HCT116 (cell line): Measurements from ENCODE around the gene JADE1. TPM values are rescaled to one million over a fixed set of nuclear protein-coding genes. Genes with fewer than 3 reads are reported as not detected.

Experiments
- ATAC-seq: fragments of 200-7000 bp; cut with Tn5 transposase; 2 replicates; pipeline ENCODE4 v1.9.1; 2020; ENCODE audit warnings: mild to moderate bottlenecking, moderate library complexity
- BruUV-seq: library from RNA; stranded (reverse); fragments of 400-500 nt; replicated peaks from 2 replicates; lab custom pipeline; 2021; lab: Mats Ljungman, UMichigan
- CTCF ChIA-PET: fragments of 300-600 bp; sonication (Branson Sonifier 250); formaldehyde crosslinking; loops from one replicate; lab custom pipeline; 2021; ENCODE audit warnings: antibody characterized with exemption; lab: Charles Lee
- POLR2A ChIA-PET: fragments of 300-600, 350-600 bp; sonication (Branson Sonifier 250); formaldehyde crosslinking; loops from one replicate; lab custom pipeline; 2021; ENCODE audit warnings: antibody characterized with exemption; lab: Charles Lee
- RAD21 ChIA-PET, 2 experiments: fragments of 300-600 bp; sonication (Branson Sonifier 250); formaldehyde crosslinking; loops; one replicate each; lab custom pipeline; 2023; ENCODE audit warnings: low total read pairs in 2 of 2; ENCODE audit not compliant: uncharacterized antibody in 2 of 2, unreplicated experiment in 2 of 2, low non-redundant PET in 1 of 2; lab: Charles Lee
- DNase-seq: peaks from one replicate; pipeline ENCODE4 v3.0.0-alpha.2; 2010; ENCODE audit warnings: low read depth, low spot score
- H2AFZ ChIP-seq: fragments of 200-600 bp; shearing (Covaris generic), sonication (generic); 2 replicates; pipeline ENCODE4 v1.6.1; 2017; ENCODE audit warnings: low read depth, mixed run types, mixed read lengths, antibody characterized with exemption, low read length; ENCODE audit not compliant: poor library complexity, severe bottlenecking
- H3K27ac ChIP-seq: 2 replicates; pipeline ENCODE4 v1.5.1; 2012; ENCODE audit warnings: low read depth, low read length
- H3K27me3 ChIP-seq: fragments of 200-600 bp; sonication (generic); 2 replicates; pipeline ENCODE4 v1.6.1; 2016; ENCODE audit warnings: mixed run types, low read length, mixed read lengths; ENCODE audit not compliant: insufficient read depth
- H3K36me3 ChIP-seq, 2 experiments: fragments of 200-500 bp in 1 of 2; fragments of 200-600 bp in 1 of 2; sonication (Bioruptor generic) in 1 of 2; sonication (generic) in 1 of 2; 2 replicates each; pipeline versions ENCODE4 v1.5.1 to v1.6.1; 2014 to 2016; ENCODE audit warnings: low read length in 2 of 2, inconsistent platforms in 1 of 2, mixed read lengths in 1 of 2, mixed run types in 1 of 2; ENCODE audit not compliant: insufficient read depth in 2 of 2, control insufficient read depth in 1 of 2
- H3K4me1 ChIP-seq, 2 experiments: fragments of 200-600 bp in 1 of 2; sonication (generic) in 1 of 2; 2 replicates each; pipeline versions ENCODE4 v1.5.1 to v1.6.1; 2012 to 2017; ENCODE audit warnings: low read length in 2 of 2, inconsistent platforms in 1 of 2, mild to moderate bottlenecking in 1 of 2, mixed read lengths in 1 of 2, mixed run types in 1 of 2, moderate library complexity in 1 of 2; ENCODE audit not compliant: insufficient read depth in 2 of 2, control insufficient read depth in 1 of 2
- H3K4me2 ChIP-seq: fragments of 200-600 bp; sonication (generic); 2 replicates; pipeline ENCODE4 v1.6.1; 2017; ENCODE audit warnings: mixed run types, low read length, mixed read lengths
- H3K4me3 ChIP-seq, 2 experiments: fragments of 200-600 bp in 1 of 2; sonication (generic) in 1 of 2; replicated peaks in 1 of 2; 2 replicates each; pipeline ENCODE4 v1.5.1; 2011 to 2016; ENCODE audit warnings: low read length in 2 of 2, control low read depth in 1 of 2, low read depth in 1 of 2, mild to moderate bottlenecking in 1 of 2, mixed read lengths in 1 of 2, mixed run types in 1 of 2
- H3K79me2 ChIP-seq: fragments of 200-600 bp; sonication (generic); 2 replicates; pipeline ENCODE4 v1.6.1; 2017; ENCODE audit warnings: mild to moderate bottlenecking, mixed run types, low read length, moderate library complexity, mixed read lengths; ENCODE audit not compliant: insufficient read depth
- H3K9ac ChIP-seq: fragments of 200-600 bp; sonication (generic); 2 replicates; pipeline ENCODE4 v1.6.1; 2016; ENCODE audit warnings: low read length, mixed read lengths
- H3K9me2 ChIP-seq: fragments of 200-600 bp; sonication (generic), shearing (Covaris generic); 2 replicates; pipeline ENCODE4 v1.6.1; 2017; ENCODE audit warnings: mixed run types, mild to moderate bottlenecking, moderate library complexity; ENCODE audit not compliant: insufficient read depth
- H3K9me3 ChIP-seq, 2 experiments: fragments of 200-500 bp in 1 of 2; fragments of 200-600 bp in 1 of 2; sonication (Bioruptor generic) in 1 of 2; sonication (generic) in 1 of 2; 2 replicates each; pipeline ENCODE4 v1.6.1; 2014 to 2017; ENCODE audit warnings: low read length in 2 of 2, mixed read lengths in 2 of 2, inconsistent platforms in 1 of 2, low read depth in 1 of 2, mild to moderate bottlenecking in 1 of 2, mixed run types in 1 of 2, moderate library complexity in 1 of 2; ENCODE audit not compliant: control insufficient read depth in 1 of 2, insufficient read depth in 1 of 2
- H4K20me1 ChIP-seq: fragments of 200-600 bp; sonication (generic), shearing (Covaris generic); 2 replicates; pipeline ENCODE4 v1.6.1; 2017; ENCODE audit warnings: mixed run types, mild to moderate bottlenecking, moderate library complexity; ENCODE audit not compliant: insufficient read depth
- CEBPB ChIP-seq: IDR thresholded peaks from 2 replicates; pipeline ENCODE4 v1.6.1; 2012; ENCODE audit warnings: low read depth
- EGR1 ChIP-seq: IDR thresholded peaks from 2 replicates; pipeline ENCODE4 v1.6.1; 2012; ENCODE audit warnings: low read depth
- ELF1 ChIP-seq: IDR thresholded peaks from 2 replicates; pipeline ENCODE4 v1.6.1; 2012; ENCODE audit warnings: low read depth, borderline replicate concordance
- EZH2 ChIP-seq: fragments of 200-600 bp; sonication (generic); IDR thresholded peaks from 2 replicates; pipeline ENCODE4 v1.6.1; 2017; ENCODE audit warnings: antibody characterized with exemption, mixed run types
- EZH2phosphoT487 ChIP-seq: fragments of 200-600 bp; IDR thresholded peaks from 2 replicates; pipeline ENCODE4 v1.6.1; 2018; ENCODE audit warnings: antibody characterized with exemption, borderline replicate concordance
- FOSL1 ChIP-seq: IDR thresholded peaks from 2 replicates; pipeline ENCODE4 v1.6.1; 2012; ENCODE audit warnings: low read depth
- JUND ChIP-seq: IDR thresholded peaks from 2 replicates; pipeline ENCODE4 v1.6.1; 2012
- POLR2A ChIP-seq: IDR thresholded peaks from 2 replicates; pipeline ENCODE4 v1.7.0; 2011; ENCODE audit warnings: borderline replicate concordance; ENCODE audit not compliant: insufficient read depth, insufficient read length; ENCODE audit errors: extremely low read depth
- POLR2AphosphoS5 ChIP-seq: IDR thresholded peaks from 2 replicates; pipeline ENCODE4 v1.6.1; 2011; ENCODE audit warnings: mild to moderate bottlenecking, low read depth, low read length, moderate library complexity
- SRF ChIP-seq: IDR thresholded peaks from 2 replicates; pipeline ENCODE4 v1.6.1; 2012; ENCODE audit warnings: low read depth
- YY1 ChIP-seq: IDR thresholded peaks from 2 replicates; pipeline ENCODE4 v1.6.1; 2011; ENCODE audit warnings: low read length, low read depth, moderate library complexity, mild to moderate bottlenecking; ENCODE audit not compliant: insufficient replicate concordance; ENCODE audit errors: extremely low read depth
- ZFX ChIP-seq: fragments of 450-650 bp; IDR thresholded peaks from 2 replicates; pipeline ENCODE4 v1.6.1; 2017
- intact Hi-C: fragments of 100-400 bp; cut with micrococcal nuclease; formaldehyde crosslinking; loops from 2 replicates; pipeline ENCODE4 v1.10.0; 2022
- total RNA-seq: library from RNA; stranded (reverse); gene quantifications from one replicate; pipeline ENCODE4 v1.2.1, GENCODE V29; 2021; ENCODE audit not compliant: unreplicated experiment
- TF ChIP-seq, protein P1 (sequence below): IDR thresholded peaks from 2 replicates; pipeline ENCODE4 v1.6.1; 2012; ENCODE audit warnings: low read depth
- TF ChIP-seq, protein P2 (sequence below): IDR thresholded peaks from 2 replicates; pipeline ENCODE4 v1.6.1; 2012
- TF ChIP-seq, protein P3 (sequence below), 3 experiments: fragments of 200-600 bp in 1 of 3; sonication (generic) in 1 of 3; IDR thresholded peaks in 2 of 3; conservative IDR thresholded peaks in 1 of 3; 2 replicates each; pipeline ENCODE4 v1.5.1; 2012 to 2017; ENCODE audit warnings: low read depth in 2 of 3, low read length in 2 of 3, antibody characterized with exemption in 1 of 3, borderline replicate concordance in 1 of 3, control low read depth in 1 of 3, mild to moderate bottlenecking in 1 of 3, mixed read lengths in 1 of 3, mixed run types in 1 of 3, moderate library complexity in 1 of 3; ENCODE audit not compliant: insufficient read depth in 1 of 3
- TF ChIP-seq, protein P4 (sequence below): IDR thresholded peaks from 2 replicates; pipeline ENCODE4 v1.6.1; 2012

JADE1 gene
- total RNA-seq, 1 experiment from 2014 or later = 26.5 TPM

GRCh38 chr4:128796934-128797333 is 12.6 kb upstream of the JADE1 start:
- DNase-seq = no peak
- CTCF ChIA-PET = no interaction called here
- POLR2A ChIA-PET = no interaction called here

DNA sequence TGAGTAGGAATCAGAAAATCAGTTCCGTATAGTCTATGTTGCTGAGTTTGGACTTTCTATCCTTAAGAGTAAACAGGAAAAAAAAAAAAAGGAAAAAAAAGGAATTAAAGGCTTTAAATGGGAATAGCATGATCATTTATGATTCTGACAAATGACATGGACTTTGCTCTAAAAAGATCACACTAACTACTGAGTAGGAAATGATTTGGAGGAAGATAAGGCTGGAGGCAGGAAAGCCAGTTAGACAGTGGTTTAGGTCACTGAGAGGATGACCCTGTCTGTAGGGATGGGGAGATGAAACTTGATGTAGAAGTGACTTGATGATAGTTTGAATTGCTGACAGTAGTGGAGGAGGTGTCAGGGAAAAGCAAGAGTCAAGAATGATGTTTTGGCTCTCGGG is 9.2 kb upstream of the JADE1 start:
- H3K4me3 ChIP-seq = no peak overlapping the region
- no peak overlapping the region for H3K9ac ChIP-seq
- 0 out of 2 replicates have a peak, but pooled peaks cover 4% of the 10 kb centered on the region for H3K9me2 ChIP-seq
- ChIA-PET CTCF (no interaction called here), POLR2A (no interaction called here), RAD21 (no interaction called here)
- ATAC-seq = no peak
- DNase-seq = no peak
- H3K79me2 ChIP-seq = no peaks in the 10 kb centered on the region
- H3K27me3 ChIP-seq = no peaks in the 10 kb centered on the region
- no peak overlapping the region for H2AFZ ChIP-seq
- H3K27ac ChIP-seq = no peak overlapping the region
- H3K4me2 ChIP-seq = no peak overlapping the region
- intact Hi-C loops = loop anchor here (10.0 kb wide), 1 partner anchor 605 kb away; no protein-coding TSS in a partner anchor
- H3K36me3 ChIP-seq = no peaks in the 10 kb centered on the region
- H3K4me1 ChIP-seq = no peaks in the 10 kb centered on the region
- H4K20me1 ChIP-seq = no peaks in the 10 kb centered on the region
- BruUV-seq = no TSS peak
- no peaks in the 10 kb centered on the region for H3K9me3 ChIP-seq
- TF ChIP-seq, protein P1, sequence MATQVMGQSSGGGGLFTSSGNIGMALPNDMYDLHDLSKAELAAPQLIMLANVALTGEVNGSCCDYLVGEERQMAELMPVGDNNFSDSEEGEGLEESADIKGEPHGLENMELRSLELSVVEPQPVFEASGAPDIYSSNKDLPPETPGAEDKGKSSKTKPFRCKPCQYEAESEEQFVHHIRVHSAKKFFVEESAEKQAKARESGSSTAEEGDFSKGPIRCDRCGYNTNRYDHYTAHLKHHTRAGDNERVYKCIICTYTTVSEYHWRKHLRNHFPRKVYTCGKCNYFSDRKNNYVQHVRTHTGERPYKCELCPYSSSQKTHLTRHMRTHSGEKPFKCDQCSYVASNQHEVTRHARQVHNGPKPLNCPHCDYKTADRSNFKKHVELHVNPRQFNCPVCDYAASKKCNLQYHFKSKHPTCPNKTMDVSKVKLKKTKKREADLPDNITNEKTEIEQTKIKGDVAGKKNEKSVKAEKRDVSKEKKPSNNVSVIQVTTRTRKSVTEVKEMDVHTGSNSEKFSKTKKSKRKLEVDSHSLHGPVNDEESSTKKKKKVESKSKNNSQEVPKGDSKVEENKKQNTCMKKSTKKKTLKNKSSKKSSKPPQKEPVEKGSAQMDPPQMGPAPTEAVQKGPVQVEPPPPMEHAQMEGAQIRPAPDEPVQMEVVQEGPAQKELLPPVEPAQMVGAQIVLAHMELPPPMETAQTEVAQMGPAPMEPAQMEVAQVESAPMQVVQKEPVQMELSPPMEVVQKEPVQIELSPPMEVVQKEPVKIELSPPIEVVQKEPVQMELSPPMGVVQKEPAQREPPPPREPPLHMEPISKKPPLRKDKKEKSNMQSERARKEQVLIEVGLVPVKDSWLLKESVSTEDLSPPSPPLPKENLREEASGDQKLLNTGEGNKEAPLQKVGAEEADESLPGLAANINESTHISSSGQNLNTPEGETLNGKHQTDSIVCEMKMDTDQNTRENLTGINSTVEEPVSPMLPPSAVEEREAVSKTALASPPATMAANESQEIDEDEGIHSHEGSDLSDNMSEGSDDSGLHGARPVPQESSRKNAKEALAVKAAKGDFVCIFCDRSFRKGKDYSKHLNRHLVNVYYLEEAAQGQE = no peak
- TF ChIP-seq ZFX = no peak
- TF ChIP-seq FOSL1 = no peak
- no peak for TF ChIP-seq JUND
- no peak for TF ChIP-seq YY1
- TF ChIP-seq POLR2A = no peak
- TF ChIP-seq EZH2 = no peak
- TF ChIP-seq EZH2phosphoT487 = no peak
- no peak for TF ChIP-seq ELF1
- no peak for TF ChIP-seq EGR1
- TF ChIP-seq, protein P2, sequence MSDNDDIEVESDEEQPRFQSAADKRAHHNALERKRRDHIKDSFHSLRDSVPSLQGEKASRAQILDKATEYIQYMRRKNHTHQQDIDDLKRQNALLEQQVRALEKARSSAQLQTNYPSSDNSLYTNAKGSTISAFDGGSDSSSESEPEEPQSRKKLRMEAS = no peak
- TF ChIP-seq POLR2AphosphoS5 = no peak
- TF ChIP-seq, protein P3, sequence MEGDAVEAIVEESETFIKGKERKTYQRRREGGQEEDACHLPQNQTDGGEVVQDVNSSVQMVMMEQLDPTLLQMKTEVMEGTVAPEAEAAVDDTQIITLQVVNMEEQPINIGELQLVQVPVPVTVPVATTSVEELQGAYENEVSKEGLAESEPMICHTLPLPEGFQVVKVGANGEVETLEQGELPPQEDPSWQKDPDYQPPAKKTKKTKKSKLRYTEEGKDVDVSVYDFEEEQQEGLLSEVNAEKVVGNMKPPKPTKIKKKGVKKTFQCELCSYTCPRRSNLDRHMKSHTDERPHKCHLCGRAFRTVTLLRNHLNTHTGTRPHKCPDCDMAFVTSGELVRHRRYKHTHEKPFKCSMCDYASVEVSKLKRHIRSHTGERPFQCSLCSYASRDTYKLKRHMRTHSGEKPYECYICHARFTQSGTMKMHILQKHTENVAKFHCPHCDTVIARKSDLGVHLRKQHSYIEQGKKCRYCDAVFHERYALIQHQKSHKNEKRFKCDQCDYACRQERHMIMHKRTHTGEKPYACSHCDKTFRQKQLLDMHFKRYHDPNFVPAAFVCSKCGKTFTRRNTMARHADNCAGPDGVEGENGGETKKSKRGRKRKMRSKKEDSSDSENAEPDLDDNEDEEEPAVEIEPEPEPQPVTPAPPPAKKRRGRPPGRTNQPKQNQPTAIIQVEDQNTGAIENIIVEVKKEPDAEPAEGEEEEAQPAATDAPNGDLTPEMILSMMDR (IDR thresholded peaks at IDR 0.05 in 2 of 3, conservative IDR thresholded peaks at IDR 0.05 in 1 of 3; ENCODE audit: borderline replicate concordance in 1 of 3, insufficient read depth in 1 of 3, low read depth in 2 of 3, low read length in 2 of 3) = no peak
- no peak for TF ChIP-seq CEBPB

More at GRCh38 chr4:128796934-128797333, 12.6 kb upstream of the JADE1 start:
- RAD21 ChIA-PET = no interaction called here
- no peak overlapping the region for H3K4me3 ChIP-seq
- no peaks in the 10 kb centered on the region for H3K79me2 ChIP-seq
- intact Hi-C loops = no loop called here
- no peak for ATAC-seq
- peak overlapping the region; percentile 14 for H2AFZ ChIP-seq
- no peak overlapping the region for H3K4me2 ChIP-seq
- H3K36me3 ChIP-seq = no peaks in the 10 kb centered on the region
- TF ChIP-seq EZH2phosphoT487 = no peak
- TF ChIP-seq CEBPB = no peak
- TF ChIP-seq SRF = no peak
- TF ChIP-seq, protein P4, sequence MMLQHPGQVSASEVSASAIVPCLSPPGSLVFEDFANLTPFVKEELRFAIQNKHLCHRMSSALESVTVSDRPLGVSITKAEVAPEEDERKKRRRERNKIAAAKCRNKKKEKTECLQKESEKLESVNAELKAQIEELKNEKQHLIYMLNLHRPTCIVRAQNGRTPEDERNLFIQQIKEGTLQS = no peak
- no peak overlapping the region for H3K9ac ChIP-seq
- H3K4me1 ChIP-seq = no peaks in the 10 kb centered on the region
- no peaks in the 10 kb centered on the region for H3K27me3 ChIP-seq
- 0 out of 2 replicates have a peak, but pooled peaks cover 4% of the 10 kb centered on the region for H3K9me2 ChIP-seq
- H4K20me1 ChIP-seq = no peaks in the 10 kb centered on the region
- H3K27ac ChIP-seq = no peak overlapping the region
- H3K9me3 ChIP-seq = no peaks in the 10 kb centered on the region
- BruUV-seq = no TSS peak
